Naive B cell (primary cell): Measurements from ENCODE around the gene EPB41L1. TPM values are rescaled to one million over a fixed set of nuclear protein-coding genes. Genes with fewer than 3 reads are reported as not detected.

Experiments
- ATAC-seq, 2 donors: fragments of 150-1000 bp; cut with Tn5 transposase; 2 replicates each; pipeline ENCODE4 v1.10.0; 2021; ENCODE audit warnings: low read depth in 2 of 2, mild to moderate bottlenecking in 2 of 2, moderate library complexity in 2 of 2
- DNase-seq: peaks from one replicate; pipeline ENCODE4 v3.0.0; 2022
- H3K27ac Mint-ChIP-seq, 6 donors: one replicate each; pipeline ENCODE4 v1.8.0; 2020 to 2022; ENCODE audit warnings: mild to moderate bottlenecking in 6 of 6, mixed read lengths in 6 of 6, moderate library complexity in 5 of 6, inconsistent platforms in 2 of 6
- H3K27me3 Mint-ChIP-seq, 3 donors: one replicate each; pipeline ENCODE4 v1.8.0; 2021 to 2022; ENCODE audit warnings: mixed read lengths in 3 of 3, mild to moderate bottlenecking in 1 of 3
- H3K36me3 Mint-ChIP-seq, 2 donors: one replicate each; pipeline ENCODE4 v1.8.0; 2020 to 2022; ENCODE audit warnings: mixed read lengths in 2 of 2, inconsistent platforms in 1 of 2, mild to moderate bottlenecking in 1 of 2
- H3K4me1 Mint-ChIP-seq, 3 donors: one replicate each; pipeline ENCODE4 v1.8.0; 2020 to 2022; ENCODE audit warnings: mixed read lengths in 3 of 3, inconsistent platforms in 1 of 3, mild to moderate bottlenecking in 1 of 3, moderate library complexity in 1 of 3
- H3K4me3 Mint-ChIP-seq, 8 donors: one replicate each; pipeline ENCODE4 v1.8.0; 2020 to 2022; ENCODE audit warnings: mild to moderate bottlenecking in 8 of 8, mixed read lengths in 8 of 8, moderate library complexity in 8 of 8, inconsistent platforms in 2 of 8
- H3K9me3 Mint-ChIP-seq, 7 donors: one replicate each; pipeline ENCODE4 v1.8.0; 2020 to 2022; ENCODE audit warnings: mixed read lengths in 7 of 7, mild to moderate bottlenecking in 5 of 7, inconsistent platforms in 2 of 7, moderate library complexity in 1 of 7
- polyA plus RNA-seq, 6 donors: library from polyadenylated mRNA; unstranded; fragments of 300-500 nt; fragmentation: Illumina TruSeq; gene quantifications; one replicate each; pipeline ENCODE4 v1.2.3, GENCODE V29; 2021; ENCODE audit warnings: low read depth in 6 of 6

EPB41L1 gene
- polyA plus RNA-seq, 6 donors from 2014 or later, result not detected

DNA sequence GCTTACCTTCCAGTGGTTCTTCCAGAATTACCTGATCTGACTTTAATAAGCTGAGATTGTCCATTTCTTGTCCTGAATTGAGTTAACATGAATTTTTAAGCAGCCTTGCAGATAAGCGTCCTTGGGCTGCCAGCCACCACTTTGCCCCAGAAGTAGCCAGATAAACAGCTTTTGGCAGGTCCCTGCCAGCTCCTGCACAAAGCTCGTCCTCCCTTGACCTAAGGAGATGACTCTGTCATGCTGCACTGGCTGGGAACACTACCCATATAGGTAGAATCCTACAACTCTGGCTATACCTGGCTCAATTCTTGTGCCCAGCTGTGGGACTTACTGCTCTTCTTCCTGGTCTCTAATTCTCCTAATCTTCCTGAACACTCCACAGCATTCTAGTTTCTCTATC, 42.1 kb downstream of the EPB41L1 start:
- ATAC-seq (no peak), DNase-seq (no peak)
- Mint-ChIP-seq H3K27ac (no peak overlapping the region), H3K4me1 (peaks cover 5 to 8% (median 5%) of the 10 kb centered on the region in 3 donors), H3K4me3 (no peak overlapping the region), H3K27me3 (peaks cover 27 to 46% (median 42%) of the 10 kb centered on the region in 3 donors), H3K36me3 (no peaks in the 10 kb centered on the region), H3K9me3 (peaks cover 0 to 2% (median 0%) of the 10 kb centered on the region in 7 donors)

- H3K4me1 Mint-ChIP-seq, result peaks cover 5 to 8% (median 5%) of the 10 kb centered on the region in 3 donors
- H3K27me3 Mint-ChIP-seq, result peaks cover 27 to 46% (median 44%) of the 10 kb centered on the region in 3 donors
- H3K36me3 Mint-ChIP-seq, result no peaks in the 10 kb centered on the region
- ATAC-seq (no peak), DNase-seq (no peak)
- peak overlapping the region in 1 of 6 donors; percentile 63 for H3K27ac Mint-ChIP-seq
- peaks cover 0 to 2% (median 0%) of the 10 kb centered on the region in 7 donors for H3K9me3 Mint-ChIP-seq
- no peak overlapping the region for H3K4me3 Mint-ChIP-seq
These were observed 42.7 kb downstream of the EPB41L1 start for GRCh38 chr20:36197271-36197670.

DNA sequence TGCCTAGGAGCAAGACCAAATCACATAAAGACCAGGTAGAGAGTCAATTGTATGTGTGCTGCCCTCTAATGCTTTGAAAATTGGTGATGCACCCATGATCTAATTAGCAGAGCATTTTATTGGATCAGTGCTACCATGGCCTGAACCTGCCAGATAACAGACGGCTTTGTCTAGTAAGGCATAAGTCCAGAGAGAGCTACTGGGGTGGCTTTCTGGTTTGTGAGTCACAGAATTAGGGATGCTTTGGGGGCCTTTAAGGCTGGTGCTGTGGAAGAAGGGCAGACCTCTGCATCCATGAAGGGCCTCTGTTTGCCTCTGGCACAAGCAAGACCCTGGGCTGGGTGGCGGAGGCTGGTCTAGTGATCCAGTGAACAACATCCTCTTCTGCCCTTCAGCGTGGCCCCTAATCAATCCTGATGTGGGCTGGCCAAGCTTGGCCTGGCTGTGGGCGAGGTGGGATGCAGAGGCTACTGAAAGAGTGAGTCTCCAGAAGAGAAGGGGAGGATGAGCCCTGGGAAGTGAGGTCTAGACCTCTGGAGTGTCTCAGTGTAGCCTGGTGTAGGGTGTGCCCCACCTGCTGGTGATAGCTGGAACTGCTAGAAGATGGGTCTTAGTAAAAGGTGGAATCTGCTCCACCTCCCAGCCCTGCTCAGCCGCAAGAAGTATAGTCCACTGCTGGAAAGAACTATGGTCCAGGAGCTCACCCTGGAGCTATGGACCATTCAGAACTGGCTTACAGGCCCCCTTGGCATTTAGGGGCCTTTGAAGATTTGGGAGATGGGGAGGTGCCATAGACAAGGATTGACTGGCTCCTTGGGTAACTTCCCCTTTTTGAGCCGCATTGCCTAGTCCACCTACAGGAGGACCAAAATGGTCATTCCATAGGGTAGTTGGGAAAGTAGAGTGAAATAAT, 45.1 kb downstream of the EPB41L1 start:
- peak; percentile 57 to 69 for ATAC-seq
- H3K27me3 Mint-ChIP-seq, result peaks cover 21 to 44% (median 42%) of the 10 kb centered on the region in 3 donors
- peak; percentile 56 for DNase-seq
- peaks cover 0 to 2% (median 0%) of the 10 kb centered on the region in 7 donors for H3K9me3 Mint-ChIP-seq
- peak overlapping the region in 1 of 6 donors; percentile 56 for H3K27ac Mint-ChIP-seq
- H3K4me3 Mint-ChIP-seq, result no peak overlapping the region
- peaks cover 9 to 15% (median 14%) of the 10 kb centered on the region in 3 donors for H3K4me1 Mint-ChIP-seq
- H3K36me3 Mint-ChIP-seq, result no peaks in the 10 kb centered on the region

DNA sequence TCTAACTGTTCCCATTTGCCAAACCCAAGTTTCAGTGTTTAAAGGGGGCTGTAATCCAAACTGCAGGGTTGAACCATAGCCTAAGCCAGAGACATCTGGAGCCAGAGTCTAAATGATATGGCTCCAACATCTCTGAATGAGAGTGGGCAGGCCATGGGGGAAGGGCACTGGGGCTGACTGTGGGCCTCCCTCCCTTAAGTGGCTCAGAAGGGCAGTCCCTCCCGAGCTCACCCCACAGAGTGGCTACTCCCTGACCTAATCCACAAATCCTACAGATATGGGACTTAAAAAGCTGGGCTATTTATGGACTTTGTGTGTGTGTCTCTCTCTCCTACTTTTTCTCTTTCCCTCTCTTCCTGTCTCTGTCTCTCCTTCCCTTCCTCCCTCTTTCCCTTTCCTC, 45.9 kb downstream of the EPB41L1 start:
- peaks cover 9 to 15% (median 14%) of the 10 kb centered on the region in 3 donors for H3K4me1 Mint-ChIP-seq
- no peak overlapping the region for H3K4me3 Mint-ChIP-seq
- no peak overlapping the region for H3K27ac Mint-ChIP-seq
- DNase-seq (no peak), ATAC-seq (no peak)
- no peaks in the 10 kb centered on the region for H3K36me3 Mint-ChIP-seq
- no peaks in the 10 kb centered on the region for H3K9me3 Mint-ChIP-seq
- H3K27me3 Mint-ChIP-seq, result peaks cover 17 to 35% (median 33%) of the 10 kb centered on the region in 3 donors

- peaks cover 9 to 15% (median 14%) of the 10 kb centered on the region in 3 donors for H3K4me1 Mint-ChIP-seq
- ATAC-seq (no peak), DNase-seq (no peak)
- no peak overlapping the region for H3K4me3 Mint-ChIP-seq
- H3K27ac Mint-ChIP-seq, result no peak overlapping the region
- no peaks in the 10 kb centered on the region for H3K9me3 Mint-ChIP-seq
- no peaks in the 10 kb centered on the region for H3K36me3 Mint-ChIP-seq
- peaks cover 12 to 33% (median 26%) of the 10 kb centered on the region in 3 donors for H3K27me3 Mint-ChIP-seq
These were observed 46.7 kb downstream of the EPB41L1 start for GRCh38 chr20:36201198-36201597.

DNA sequence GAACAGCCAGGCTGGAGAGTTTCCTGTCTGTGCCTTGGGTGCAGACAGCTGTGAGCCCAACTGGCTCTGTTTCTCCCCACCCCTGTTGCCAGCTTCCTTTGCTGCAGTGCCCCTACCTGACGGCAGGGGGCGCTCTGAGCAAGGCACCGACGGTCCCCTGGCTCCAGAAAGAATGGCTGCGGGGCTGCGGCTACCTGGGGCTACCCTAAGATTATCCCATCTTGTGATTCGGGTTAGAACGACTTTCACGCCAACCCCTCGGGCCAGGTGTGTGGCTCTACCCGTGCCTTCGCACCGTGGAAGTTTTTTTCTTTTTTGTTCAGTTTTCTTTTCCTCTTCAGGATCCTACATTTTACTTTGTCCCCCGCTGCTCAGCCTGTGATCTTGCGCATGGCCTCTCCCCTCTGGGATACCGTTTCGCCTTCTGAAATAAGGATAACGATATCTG, 48.4 kb downstream of the EPB41L1 start:
- no peaks in the 10 kb centered on the region for H3K9me3 Mint-ChIP-seq
- no peak overlapping the region for H3K27ac Mint-ChIP-seq
- DNase-seq (peak; percentile 64), ATAC-seq (peak; percentile 79 to 83)
- peaks cover 9 to 15% (median 14%) of the 10 kb centered on the region in 3 donors for H3K4me1 Mint-ChIP-seq
- H3K27me3 Mint-ChIP-seq, result peaks cover 3 to 28% (median 18%) of the 10 kb centered on the region in 3 donors
- peak overlapping the region in 3 of 8 donors; percentile 9 to 71 (median 55) for H3K4me3 Mint-ChIP-seq
- no peaks in the 10 kb centered on the region for H3K36me3 Mint-ChIP-seq

GRCh38 chr20:36203861-36204260, 49.3 kb downstream of the EPB41L1 start:
- Mint-ChIP-seq H3K4me1 (peaks cover 9 to 15% (median 14%) of the 10 kb centered on the region in 3 donors), H3K4me3 (no peak overlapping the region), H3K36me3 (no peaks in the 10 kb centered on the region), H3K27me3 (peaks cover 3 to 35% (median 23%) of the 10 kb centered on the region in 3 donors), H3K9me3 (no peaks in the 10 kb centered on the region), H3K27ac (peak overlapping the region in 1 of 6 donors; percentile 27)
- DNase-seq (no peak), ATAC-seq (no peak)

DNA sequence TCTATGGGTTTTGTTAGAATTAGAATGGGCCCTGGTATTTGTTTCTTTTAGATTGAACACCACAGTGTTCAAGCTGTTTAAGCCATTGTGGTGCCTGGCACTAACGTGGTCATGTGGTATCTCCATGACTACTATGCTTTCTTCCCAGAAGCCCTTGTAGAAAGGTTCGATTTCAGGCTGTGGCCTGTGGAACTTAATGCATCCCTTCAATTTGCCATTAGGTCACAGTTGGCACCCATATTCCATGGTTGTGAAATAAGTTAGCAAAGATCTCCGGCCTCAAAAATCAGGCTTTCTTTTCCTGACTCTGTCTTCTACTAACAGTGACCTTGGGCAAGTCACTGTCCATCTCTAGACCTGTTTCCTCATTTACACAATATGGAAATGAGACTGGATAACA, 50.5 kb downstream of the EPB41L1 start:
- no peak for ATAC-seq
- Mint-ChIP-seq H3K4me3 (no peak overlapping the region), H3K27me3 (peaks cover 3 to 35% (median 17%) of the 10 kb centered on the region in 3 donors), H3K27ac (no peak overlapping the region), H3K36me3 (no peaks in the 10 kb centered on the region), H3K4me1 (peaks cover 4 to 9% (median 7%) of the 10 kb centered on the region in 3 donors), H3K9me3 (no peaks in the 10 kb centered on the region)
- DNase-seq, result no peak

DNA sequence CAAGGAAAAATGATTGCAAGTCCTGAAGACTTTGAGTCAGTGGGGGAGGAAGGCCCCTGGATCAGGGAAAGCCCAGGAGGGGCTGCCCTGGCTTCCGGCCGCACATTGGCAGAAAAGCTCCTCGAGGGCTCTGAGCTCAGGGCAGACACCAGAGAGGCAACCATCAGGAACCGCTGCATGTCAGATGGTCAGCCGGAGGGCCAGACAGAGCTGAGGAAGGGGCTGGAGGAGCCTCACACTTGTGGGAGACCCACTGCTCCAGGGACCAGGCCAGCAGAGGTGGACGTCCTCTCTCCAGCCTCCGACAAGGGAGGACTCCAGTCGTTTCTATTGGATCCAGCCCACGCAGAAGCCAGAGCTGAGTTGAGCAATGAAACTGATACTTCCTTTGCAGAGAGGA, 51.5 kb downstream of the EPB41L1 start:
- no peak for ATAC-seq
- Mint-ChIP-seq H3K36me3 (no peaks in the 10 kb centered on the region), H3K9me3 (no peaks in the 10 kb centered on the region), H3K4me3 (no peak overlapping the region), H3K27me3 (peaks cover 3 to 33% (median 8%) of the 10 kb centered on the region in 3 donors), H3K27ac (peak overlapping the region in 1 of 6 donors; percentile 33), H3K4me1 (peaks cover 4 to 9% (median 6%) of the 10 kb centered on the region in 3 donors)
- no peak for DNase-seq

DNA sequence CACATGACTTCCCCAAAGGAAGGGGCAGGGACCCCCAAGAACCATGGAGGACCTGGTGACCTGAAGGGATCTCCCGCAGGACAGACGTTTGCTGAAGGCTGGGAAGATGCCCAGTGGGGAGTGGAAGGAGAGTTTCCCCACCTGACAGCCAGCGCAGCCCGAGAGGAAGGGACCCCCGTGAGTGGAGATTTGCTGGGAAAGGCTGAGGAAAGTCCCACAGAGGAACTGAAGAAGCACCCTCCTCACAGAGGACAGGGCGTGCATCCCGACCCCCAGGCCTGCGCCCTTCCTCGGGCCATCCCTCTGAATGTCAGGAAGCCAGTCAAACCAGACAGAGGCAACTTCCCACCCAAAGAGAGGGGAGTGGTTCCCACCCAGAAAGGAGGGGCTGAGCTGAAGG, 52.1 kb downstream of the EPB41L1 start:
- H3K36me3 Mint-ChIP-seq, result no peaks in the 10 kb centered on the region
- no peak for DNase-seq
- H3K4me3 Mint-ChIP-seq, result no peak overlapping the region
- H3K27me3 Mint-ChIP-seq, result peaks cover 3 to 33% (median 8%) of the 10 kb centered on the region in 3 donors
- no peak overlapping the region for H3K27ac Mint-ChIP-seq
- H3K9me3 Mint-ChIP-seq, result no peaks in the 10 kb centered on the region
- peaks cover 4 to 9% (median 6%) of the 10 kb centered on the region in 3 donors for H3K4me1 Mint-ChIP-seq
- ATAC-seq, result no peak

DNA sequence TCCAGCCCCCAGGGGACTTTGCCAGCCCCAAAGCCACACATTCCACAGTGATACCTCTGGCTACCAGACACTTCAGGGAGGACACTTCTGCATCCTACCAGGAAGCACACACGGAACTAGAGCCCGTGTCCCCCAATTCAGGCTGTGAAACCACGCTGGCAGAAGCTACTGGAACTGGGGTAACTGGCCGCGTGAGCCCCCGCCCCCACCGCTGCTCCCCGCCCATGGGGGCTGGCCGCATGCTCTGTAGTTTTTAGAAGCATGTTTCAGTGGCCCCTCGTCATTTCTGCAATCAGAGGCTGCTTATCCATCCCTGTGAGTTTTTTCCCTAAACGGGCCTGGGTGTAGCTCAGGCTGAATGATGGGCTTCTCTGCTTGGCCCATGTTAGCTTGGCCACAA, 53.1 kb downstream of the EPB41L1 start:
- Mint-ChIP-seq H3K36me3 (no peaks in the 10 kb centered on the region), H3K27ac (no peak overlapping the region), H3K9me3 (no peaks in the 10 kb centered on the region), H3K27me3 (peaks cover 7 to 37% (median 15%) of the 10 kb centered on the region in 3 donors), H3K4me1 (peaks cover 4 to 9% (median 6%) of the 10 kb centered on the region in 3 donors), H3K4me3 (no peak overlapping the region)
- DNase-seq, result no peak
- ATAC-seq, result no peak

GRCh38 chr20:36208257-36208656, 53.7 kb downstream of the EPB41L1 start:
- Mint-ChIP-seq H3K4me3 (no peak overlapping the region), H3K27ac (no peak overlapping the region), H3K27me3 (peaks cover 7 to 33% (median 15%) of the 10 kb centered on the region in 3 donors), H3K4me1 (peaks cover under 1 to 4% (median 2%) of the 10 kb centered on the region in 3 donors), H3K9me3 (no peaks in the 10 kb centered on the region), H3K36me3 (no peaks in the 10 kb centered on the region)
- ATAC-seq, result no peak
- no peak for DNase-seq

- no peak for DNase-seq
- Mint-ChIP-seq H3K9me3 (no peaks in the 10 kb centered on the region), H3K4me1 (no peaks in the 10 kb centered on the region), H3K4me3 (no peak overlapping the region), H3K36me3 (no peaks in the 10 kb centered on the region), H3K27ac (no peak overlapping the region), H3K27me3 (peaks cover 4 to 31% (median 15%) of the 10 kb centered on the region in 3 donors)
- ATAC-seq, result no peak
These were observed 56.0 kb downstream of the EPB41L1 start for GRCh38 chr20:36210436-36211021.
